Panc1 (cell line): Measurements from ENCODE around the gene RNF220. TPM values are rescaled to one million over a fixed set of nuclear protein-coding genes. Genes with fewer than 3 reads are reported as not detected.

Experiments
- ATAC-seq: fragments of 200-7000 bp; cut with Tn5 transposase; 2 replicates; pipeline ENCODE4 v1.9.1; 2020; ENCODE audit warnings: mild to moderate bottlenecking, moderate library complexity
- BruUV-seq: library from RNA; stranded (reverse); fragments of 400-500 nt; replicated peaks from 2 replicates; lab custom pipeline; 2021; lab: Mats Ljungman, UMichigan
- CTCF ChIA-PET: fragments of 300-600 bp; sonication (Branson Sonifier 250); formaldehyde crosslinking; loops from one replicate; lab custom pipeline; 2022; ENCODE audit warnings: antibody characterized with exemption; lab: Charles Lee
- POLR2A ChIA-PET: fragments of 300-600 bp; sonication (Branson Sonifier 250); formaldehyde crosslinking; loops from one replicate; lab custom pipeline; 2022; ENCODE audit warnings: antibody characterized with exemption; lab: Charles Lee
- DNase-seq: peaks from one replicate; pipeline ENCODE4 v3.0.0-alpha.2; 2010; ENCODE audit warnings: low read depth, low spot score
- H3K27ac ChIP-seq: 2 replicates; pipeline ENCODE4 v1.5.1; 2011; ENCODE audit warnings: mild to moderate bottlenecking, low read length, inconsistent platforms
- H3K27me3 ChIP-seq: fragments of 200-500 bp; sonication (Bioruptor generic); 2 replicates; pipeline ENCODE4 v1.6.0; 2014; ENCODE audit warnings: low read length, inconsistent platforms; ENCODE audit not compliant: control insufficient read depth, insufficient read depth
- H3K36me3 ChIP-seq: fragments of 200-500 bp; sonication (Bioruptor generic); 2 replicates; pipeline ENCODE4 v1.5.1; 2014; ENCODE audit warnings: inconsistent platforms, mild to moderate bottlenecking, low read length, moderate library complexity; ENCODE audit not compliant: control insufficient read depth, insufficient read depth
- H3K4me1 ChIP-seq: 2 replicates; pipeline ENCODE4 v1.5.1; 2011; ENCODE audit warnings: inconsistent platforms, mild to moderate bottlenecking, low read length, moderate library complexity; ENCODE audit not compliant: control insufficient read depth, insufficient read depth
- H3K4me3 ChIP-seq, 2 experiments: 2 replicates each; pipeline ENCODE4 v1.5.1; 2011 to 2012; ENCODE audit warnings: low read depth in 2 of 2, low read length in 2 of 2, mild to moderate bottlenecking in 2 of 2, inconsistent platforms in 1 of 2, moderate library complexity in 1 of 2
- H3K9me3 ChIP-seq: fragments of 200-500 bp; sonication (Bioruptor generic); 2 replicates; pipeline ENCODE4 v1.5.1; 2014; ENCODE audit warnings: low read depth, mild to moderate bottlenecking, inconsistent platforms, low read length, moderate library complexity; ENCODE audit not compliant: control insufficient read depth, insufficient read depth
- POLR2AphosphoS5 ChIP-seq: IDR thresholded peaks from 2 replicates; pipeline ENCODE4 v1.6.1; 2012; ENCODE audit warnings: mild to moderate bottlenecking, low read depth, low read length, moderate library complexity
- REST ChIP-seq, 2 experiments: IDR thresholded peaks; 2 replicates each; pipeline ENCODE4 v1.6.1; 2011 to 2012; ENCODE audit warnings: low read depth in 2 of 2, control low read depth in 1 of 2, low read length in 1 of 2, mild to moderate bottlenecking in 1 of 2, moderate library complexity in 1 of 2; ENCODE audit not compliant: insufficient read depth in 1 of 2
- SIN3A ChIP-seq: IDR thresholded peaks from 2 replicates; pipeline ENCODE4 v1.6.1; 2012; ENCODE audit warnings: low read depth, mild to moderate bottlenecking, low read length, moderate library complexity, borderline replicate concordance; ENCODE audit not compliant: insufficient read depth
- TCF7L2 ChIP-seq: IDR thresholded peaks from 2 replicates; pipeline ENCODE4 v1.6.1; 2011; ENCODE audit warnings: mild to moderate bottlenecking, low read depth, low read length, inconsistent platforms
- in situ Hi-C: cut with HindIII; loops from 2 replicates; pipeline ENCODE4 v1.10.0; 2016; ENCODE audit warnings: low sequenced_read_pairs, low pct_unique_long_range_greater_than_20kb
- intact Hi-C: fragments of 100-400 bp; cut with micrococcal nuclease; formaldehyde crosslinking; loops from one replicate; pipeline ENCODE4 v1.10.0; 2022; ENCODE audit not compliant: unreplicated experiment
- total RNA-seq: library from RNA; stranded (reverse); gene quantifications from one replicate; pipeline ENCODE4 v1.2.1, GENCODE V29; 2021; ENCODE audit not compliant: unreplicated experiment
- TF ChIP-seq, protein P1 (sequence below): fragments of 450-650 bp; IDR thresholded peaks from 2 replicates; pipeline ENCODE4 v1.5.1; 2017; ENCODE audit warnings: mild to moderate bottlenecking

Gene RNF220
- total RNA-seq, 1 experiment from 2014 or later = 64.9 TPM

GRCh38 chr1:44575396-44575795, 170.3 kb downstream of the RNF220 start:
- Histone ChIP-seq H3K27me3 (no peaks in the 10 kb centered on the region), H3K9me3 (no peaks in the 10 kb centered on the region), H3K4me1 (no peaks in the 10 kb centered on the region), H3K36me3 (no peaks in the 10 kb centered on the region), H3K27ac (no peak overlapping the region), H3K4me3 (no peak overlapping the region)
- TF ChIP-seq SIN3A = no peak
- no TSS peak for BruUV-seq
- CTCF ChIA-PET = no interaction called here
- POLR2A ChIA-PET = no interaction called here
- DNase-seq = no peak
- in situ Hi-C loops = no loop called here
- intact Hi-C loops = no loop called here
- no peak for ATAC-seq

- in situ Hi-C loops = no loop called here
- BruUV-seq = no TSS peak
- Histone ChIP-seq H3K4me1 (no peaks in the 10 kb centered on the region), H3K4me3 (no peak overlapping the region), H3K36me3 (no peaks in the 10 kb centered on the region), H3K27me3 (no peaks in the 10 kb centered on the region), H3K9me3 (no peaks in the 10 kb centered on the region), H3K27ac (no peak overlapping the region)
- DNase-seq (no peak), ATAC-seq (no peak)
- ChIA-PET POLR2A (no interaction called here), CTCF (no interaction called here)
- intact Hi-C loops = no loop called here
- no peak for TF ChIP-seq SIN3A
- TF ChIP-seq, protein P1, sequence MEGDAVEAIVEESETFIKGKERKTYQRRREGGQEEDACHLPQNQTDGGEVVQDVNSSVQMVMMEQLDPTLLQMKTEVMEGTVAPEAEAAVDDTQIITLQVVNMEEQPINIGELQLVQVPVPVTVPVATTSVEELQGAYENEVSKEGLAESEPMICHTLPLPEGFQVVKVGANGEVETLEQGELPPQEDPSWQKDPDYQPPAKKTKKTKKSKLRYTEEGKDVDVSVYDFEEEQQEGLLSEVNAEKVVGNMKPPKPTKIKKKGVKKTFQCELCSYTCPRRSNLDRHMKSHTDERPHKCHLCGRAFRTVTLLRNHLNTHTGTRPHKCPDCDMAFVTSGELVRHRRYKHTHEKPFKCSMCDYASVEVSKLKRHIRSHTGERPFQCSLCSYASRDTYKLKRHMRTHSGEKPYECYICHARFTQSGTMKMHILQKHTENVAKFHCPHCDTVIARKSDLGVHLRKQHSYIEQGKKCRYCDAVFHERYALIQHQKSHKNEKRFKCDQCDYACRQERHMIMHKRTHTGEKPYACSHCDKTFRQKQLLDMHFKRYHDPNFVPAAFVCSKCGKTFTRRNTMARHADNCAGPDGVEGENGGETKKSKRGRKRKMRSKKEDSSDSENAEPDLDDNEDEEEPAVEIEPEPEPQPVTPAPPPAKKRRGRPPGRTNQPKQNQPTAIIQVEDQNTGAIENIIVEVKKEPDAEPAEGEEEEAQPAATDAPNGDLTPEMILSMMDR = no peak
- TF ChIP-seq TCF7L2 = no peak
- no peak for TF ChIP-seq POLR2AphosphoS5
These were observed 171.5 kb downstream of the RNF220 start for GRCh38 chr1:44576456-44577150.

- Histone ChIP-seq H3K4me1 (peaks cover 6% of the 10 kb centered on the region), H3K36me3 (no peaks in the 10 kb centered on the region), H3K4me3 (no peak overlapping the region), H3K27ac (no peak overlapping the region), H3K9me3 (no peaks in the 10 kb centered on the region), H3K27me3 (no peaks in the 10 kb centered on the region)
- in situ Hi-C loops = no loop called here
- DNase-seq = no peak
- TF ChIP-seq REST (IDR thresholded peaks at IDR 0.05; ENCODE audit: insufficient read depth in 1 of 2, low read depth in 2 of 2, low read length in 1 of 2) = no peak
- no peak for TF ChIP-seq SIN3A
- TF ChIP-seq, protein P1 = no peak
- TF ChIP-seq TCF7L2 = no peak
- no peak for TF ChIP-seq POLR2AphosphoS5
- intact Hi-C loops = no loop called here
- ChIA-PET CTCF (no interaction called here), POLR2A (interaction anchor here (0.5 kb wide), 1 partner anchor 231 kb away, joined by 3 read pairs; no protein-coding TSS in a partner anchor)
- no TSS peak for BruUV-seq
- no peak for ATAC-seq
These were observed 176.2 kb downstream of the RNF220 start for GRCh38 chr1:44581205-44581604.
